Measurements from ENCODE around the gene SPIRE1.

DNA sequence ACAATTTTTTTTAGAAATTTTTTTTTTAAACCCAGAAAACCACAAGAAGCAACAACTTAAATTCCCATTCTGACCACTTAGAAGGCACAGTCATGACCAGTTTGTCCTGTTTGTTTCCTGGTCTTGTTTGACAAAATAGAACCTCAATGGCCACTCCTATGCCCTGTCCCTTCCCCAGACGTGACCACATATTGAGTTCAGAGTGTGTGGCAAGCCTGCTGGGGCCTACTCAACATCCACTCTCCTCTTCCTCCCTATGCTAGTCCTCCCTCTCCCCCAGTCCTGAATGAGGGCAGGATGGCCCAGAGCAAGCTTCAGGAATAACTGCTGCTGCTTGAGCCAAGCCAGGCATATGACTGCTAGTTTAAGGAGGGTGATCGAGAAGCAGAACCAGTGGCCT, 160.6 kb downstream of the SPIRE1 start:
- TF ChIP-seq, protein P1, sequence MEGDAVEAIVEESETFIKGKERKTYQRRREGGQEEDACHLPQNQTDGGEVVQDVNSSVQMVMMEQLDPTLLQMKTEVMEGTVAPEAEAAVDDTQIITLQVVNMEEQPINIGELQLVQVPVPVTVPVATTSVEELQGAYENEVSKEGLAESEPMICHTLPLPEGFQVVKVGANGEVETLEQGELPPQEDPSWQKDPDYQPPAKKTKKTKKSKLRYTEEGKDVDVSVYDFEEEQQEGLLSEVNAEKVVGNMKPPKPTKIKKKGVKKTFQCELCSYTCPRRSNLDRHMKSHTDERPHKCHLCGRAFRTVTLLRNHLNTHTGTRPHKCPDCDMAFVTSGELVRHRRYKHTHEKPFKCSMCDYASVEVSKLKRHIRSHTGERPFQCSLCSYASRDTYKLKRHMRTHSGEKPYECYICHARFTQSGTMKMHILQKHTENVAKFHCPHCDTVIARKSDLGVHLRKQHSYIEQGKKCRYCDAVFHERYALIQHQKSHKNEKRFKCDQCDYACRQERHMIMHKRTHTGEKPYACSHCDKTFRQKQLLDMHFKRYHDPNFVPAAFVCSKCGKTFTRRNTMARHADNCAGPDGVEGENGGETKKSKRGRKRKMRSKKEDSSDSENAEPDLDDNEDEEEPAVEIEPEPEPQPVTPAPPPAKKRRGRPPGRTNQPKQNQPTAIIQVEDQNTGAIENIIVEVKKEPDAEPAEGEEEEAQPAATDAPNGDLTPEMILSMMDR (IDR thresholded peaks at IDR 0.05): no peak
- TF ChIP-seq POLR2A (IDR thresholded peaks at IDR 0.05): no peak
